ENCODE measurements around the gene NEK11. TPM values are rescaled to one million over a fixed set of nuclear protein-coding genes. Genes with fewer than 3 reads are reported as not detected.
A peak's percentile ranks its signal among the peaks of the same experiment; 100 is the strongest.

Gene NEK11
- total RNA-seq, 1 experiment from 2014 or later = 9.5 TPM

- H3K27ac ChIP-seq (ENCODE audit: low read length) = no peak overlapping the region
- intact Hi-C loops (cut with micrococcal nuclease; ENCODE audit: unreplicated experiment) (no loop called here), in situ Hi-C loops (cut with HindIII; ENCODE audit: low pct_unique_long_range_greater_than_20kb, low sequenced_read_pairs) (no loop called here)
- no peak overlapping the region for H3K4me3 ChIP-seq (ENCODE audit: low read depth in 2 of 2, low read length in 2 of 2)
- no TSS peak for BruUV-seq (replicated peaks)
- ChIA-PET CTCF (no interaction called here), POLR2A (no interaction called here)
- peaks cover 18% of the 10 kb centered on the region; the same call in 1 of the 2 replicates for H3K4me1 ChIP-seq (ENCODE audit: control insufficient read depth, insufficient read depth, low read length)
- DNase-seq (ENCODE audit: low read depth, low spot score) = no peak
- H3K9me3 ChIP-seq (ENCODE audit: control insufficient read depth, insufficient read depth, low read depth, low read length) = no peaks in the 10 kb centered on the region
- no peaks in the 10 kb centered on the region for H3K36me3 ChIP-seq (ENCODE audit: control insufficient read depth, insufficient read depth, low read length)
- TF ChIP-seq TCF7L2 (IDR thresholded peaks at IDR 0.05; ENCODE audit: low read depth, low read length) = no peak
- ATAC-seq = 0 out of 2 replicates have a peak, but pooled peaks have one; percentile 4
- H3K27me3 ChIP-seq (ENCODE audit: control insufficient read depth, insufficient read depth, low read length) = no peaks in the 10 kb centered on the region
These were observed 189.7 kb downstream of the NEK11 start for GRCh38 chr3:131216330-131216729.

DNA sequence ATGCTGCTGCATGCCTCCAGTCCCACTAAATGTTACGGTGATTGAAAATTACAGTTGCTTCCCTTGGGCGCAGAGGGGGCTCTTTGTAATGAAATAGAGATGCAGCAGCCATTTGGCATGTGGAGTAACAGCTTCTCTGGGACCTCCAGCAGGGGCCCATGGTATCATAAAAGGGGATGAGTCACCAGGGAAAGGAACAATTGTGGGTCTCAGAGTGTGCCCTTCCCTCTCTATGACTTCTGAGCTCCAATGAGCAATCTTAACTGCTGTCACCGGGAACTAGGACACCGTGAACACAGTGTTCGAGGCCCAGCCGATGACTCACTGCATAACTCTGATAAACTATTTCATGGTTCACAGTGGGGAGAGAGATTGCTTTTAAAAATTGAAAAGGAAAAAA lies 190.1 kb downstream of the NEK11 start:
- intact Hi-C loops (cut with micrococcal nuclease; ENCODE audit: unreplicated experiment) = no loop called here

More for the DNA sequence above, 190.1 kb downstream of the NEK11 start:
- TF ChIP-seq REST (IDR thresholded peaks at IDR 0.05; ENCODE audit: insufficient read depth in 1 of 2, low read depth in 2 of 2, low read length in 1 of 2) = no peak
- TF ChIP-seq SIN3A (IDR thresholded peaks at IDR 0.05; ENCODE audit: borderline replicate concordance, insufficient read depth, low read depth, low read length) = no peak
- TF ChIP-seq TCF7L2 (IDR thresholded peaks at IDR 0.05; ENCODE audit: low read depth, low read length) = no peak
- no peak for TF ChIP-seq POLR2AphosphoS5 (IDR thresholded peaks at IDR 0.05; ENCODE audit: low read depth, low read length)
- TF ChIP-seq, protein P1, sequence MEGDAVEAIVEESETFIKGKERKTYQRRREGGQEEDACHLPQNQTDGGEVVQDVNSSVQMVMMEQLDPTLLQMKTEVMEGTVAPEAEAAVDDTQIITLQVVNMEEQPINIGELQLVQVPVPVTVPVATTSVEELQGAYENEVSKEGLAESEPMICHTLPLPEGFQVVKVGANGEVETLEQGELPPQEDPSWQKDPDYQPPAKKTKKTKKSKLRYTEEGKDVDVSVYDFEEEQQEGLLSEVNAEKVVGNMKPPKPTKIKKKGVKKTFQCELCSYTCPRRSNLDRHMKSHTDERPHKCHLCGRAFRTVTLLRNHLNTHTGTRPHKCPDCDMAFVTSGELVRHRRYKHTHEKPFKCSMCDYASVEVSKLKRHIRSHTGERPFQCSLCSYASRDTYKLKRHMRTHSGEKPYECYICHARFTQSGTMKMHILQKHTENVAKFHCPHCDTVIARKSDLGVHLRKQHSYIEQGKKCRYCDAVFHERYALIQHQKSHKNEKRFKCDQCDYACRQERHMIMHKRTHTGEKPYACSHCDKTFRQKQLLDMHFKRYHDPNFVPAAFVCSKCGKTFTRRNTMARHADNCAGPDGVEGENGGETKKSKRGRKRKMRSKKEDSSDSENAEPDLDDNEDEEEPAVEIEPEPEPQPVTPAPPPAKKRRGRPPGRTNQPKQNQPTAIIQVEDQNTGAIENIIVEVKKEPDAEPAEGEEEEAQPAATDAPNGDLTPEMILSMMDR (IDR thresholded peaks at IDR 0.05) = no peak
- H3K27ac ChIP-seq (ENCODE audit: low read length) = peak overlapping the region; percentile 5; the same call in 1 of the 2 replicates
- no peaks in the 10 kb centered on the region for H3K27me3 ChIP-seq (ENCODE audit: control insufficient read depth, insufficient read depth, low read length)
- peaks cover 18% of the 10 kb centered on the region; the same call in 1 of the 2 replicates for H3K4me1 ChIP-seq (ENCODE audit: control insufficient read depth, insufficient read depth, low read length)
- ChIA-PET POLR2A (no interaction called here), CTCF (no interaction called here)
- H3K4me3 ChIP-seq (ENCODE audit: low read depth in 2 of 2, low read length in 2 of 2) = no peak overlapping the region
- no peaks in the 10 kb centered on the region for H3K9me3 ChIP-seq (ENCODE audit: control insufficient read depth, insufficient read depth, low read depth, low read length)
- ATAC-seq (peak; percentile 91), DNase-seq (ENCODE audit: low read depth, low spot score) (no peak)
- in situ Hi-C loops (cut with HindIII; ENCODE audit: low pct_unique_long_range_greater_than_20kb, low sequenced_read_pairs) = no loop called here
- H3K36me3 ChIP-seq (ENCODE audit: control insufficient read depth, insufficient read depth, low read length) = no peaks in the 10 kb centered on the region
- no TSS peak for BruUV-seq (replicated peaks)

Data from Panc1 (cell line).